ENCODE results near the gene SHISA7. TPM values are rescaled to one million over a fixed set of nuclear protein-coding genes. Genes with fewer than 3 reads are reported as not detected.
A peak's percentile ranks its signal among the peaks of the same experiment; 100 is the strongest.
"Not testable (repeated sequence)": the region's sequence is repeated elsewhere in the genome, so short reads cannot be mapped to it uniquely, and the experiment has no call there.

SHISA7 gene
- total and polyA plus RNA-seq, 2 experiments from 2014 or later = not detected

- Histone ChIP-seq H3K9ac (peak overlapping the region; percentile 98), H3K36me3 (ENCODE audit: low read depth) (peaks cover 8% of the 10 kb centered on the region; the same call in 1 of the 2 replicates), H3K9me3 (ENCODE audit: low read depth) (no peaks in the 10 kb centered on the region), H3F3A (ENCODE audit: insufficient read depth) (peaks cover 18% of the 10 kb centered on the region; the same call in 1 of the 2 replicates), H3K4me3 (peak overlapping the region; percentile 92), H3K4me2 (ENCODE audit: unreplicated experiment) (peak overlapping the region; percentile 63), H3K27me3 (replicated peaks; ENCODE audit: insufficient read depth) (no peaks in the 10 kb centered on the region), H3K27ac (peak overlapping the region; percentile 97), H4K20me1 (ENCODE audit: insufficient read depth) (no peaks in the 10 kb centered on the region; the same call in 1 of the 2 replicates), H2AFZ (no peak overlapping the region), H3K79me2 (ENCODE audit: insufficient read depth) (peaks cover 56% of the 10 kb centered on the region), H3K4me1 (ENCODE audit: insufficient read depth) (peaks cover 14% of the 10 kb centered on the region; the same call in 1 of the 2 replicates), H3K9me2 (ENCODE audit: insufficient read depth) (no peaks in the 10 kb centered on the region)
- TF ChIP-seq EZH2phosphoT487 (IDR thresholded peaks at IDR 0.05; ENCODE audit: insufficient read depth, low read depth) (no peak), EZH2 (IDR thresholded peaks at IDR 0.05; ENCODE audit: insufficient read depth, poor library complexity, severe bottlenecking) (no peak)
- WGBS, 2 experiments (ENCODE audit: low coverage in 1 of 2, low lambda C conversion rate in 2 of 2, missing lambda C conversion rate in 2 of 2) = 71 to 72% methylated on average over 13 to 14 of the region's 14 CpGs
- DNase-seq = peak; percentile 47
- in situ Hi-C loops (cut with MboI) = no loop called here
These were observed 36.8 kb downstream of the SHISA7 start for GRCh38 chr19:55406091-55406825.

GRCh38 chr19:55405638-55406037 is 37.5 kb downstream of the SHISA7 start:
- no peak overlapping the region for H2AFZ ChIP-seq
- peak overlapping the region; percentile 98 for H3K9ac ChIP-seq
- TF ChIP-seq EZH2 (IDR thresholded peaks at IDR 0.05; ENCODE audit: insufficient read depth, poor library complexity, severe bottlenecking) = no peak
- no peak for TF ChIP-seq EZH2phosphoT487 (IDR thresholded peaks at IDR 0.05; ENCODE audit: insufficient read depth, low read depth)
- WGBS, 2 experiments (ENCODE audit: low coverage in 1 of 2, low lambda C conversion rate in 2 of 2, missing lambda C conversion rate in 2 of 2) = 71 to 82% methylated on average over 5 of the region's 5 CpGs
- no peaks in the 10 kb centered on the region; the same call in 1 of the 2 replicates for H4K20me1 ChIP-seq (ENCODE audit: insufficient read depth)
- H3K4me2 ChIP-seq (ENCODE audit: unreplicated experiment) = peak overlapping the region; percentile 63
- H3K9me3 ChIP-seq (ENCODE audit: low read depth) = no peaks in the 10 kb centered on the region
- H3K36me3 ChIP-seq (ENCODE audit: low read depth) = peaks cover 8% of the 10 kb centered on the region; the same call in 1 of the 2 replicates
- peak overlapping the region; percentile 92 for H3K4me3 ChIP-seq
- no peak overlapping the region for H3K27ac ChIP-seq
- H3K27me3 ChIP-seq (replicated peaks; ENCODE audit: insufficient read depth) = no peaks in the 10 kb centered on the region
- peaks cover 56% of the 10 kb centered on the region for H3K79me2 ChIP-seq (ENCODE audit: insufficient read depth)
- peaks cover 21% of the 10 kb centered on the region for H3F3A ChIP-seq (ENCODE audit: insufficient read depth)
- no peak for DNase-seq
- peaks cover 14% of the 10 kb centered on the region; the same call in 1 of the 2 replicates for H3K4me1 ChIP-seq (ENCODE audit: insufficient read depth)
- in situ Hi-C loops (cut with MboI) = no loop called here
- no peaks in the 10 kb centered on the region for H3K9me2 ChIP-seq (ENCODE audit: insufficient read depth)

GRCh38 chr19:55402509-55402908 is 40.6 kb downstream of the SHISA7 start:
- Histone ChIP-seq H3K9me2 (ENCODE audit: insufficient read depth) (no peaks in the 10 kb centered on the region), H3K9ac (no peak overlapping the region), H3K79me2 (ENCODE audit: insufficient read depth) (peaks cover 56% of the 10 kb centered on the region), H3K4me1 (ENCODE audit: insufficient read depth) (peaks cover 11% of the 10 kb centered on the region; the same call in 1 of the 2 replicates), H3K27me3 (replicated peaks; ENCODE audit: insufficient read depth) (no peaks in the 10 kb centered on the region), H3K4me3 (no peak overlapping the region), H4K20me1 (ENCODE audit: insufficient read depth) (no peaks in the 10 kb centered on the region; the same call in 1 of the 2 replicates), H3K4me2 (ENCODE audit: unreplicated experiment) (no peak overlapping the region), H2AFZ (no peak overlapping the region), H3K9me3 (ENCODE audit: low read depth) (no peaks in the 10 kb centered on the region), H3K27ac (no peak overlapping the region), H3K36me3 (ENCODE audit: low read depth) (peaks cover 8% of the 10 kb centered on the region; the same call in 1 of the 2 replicates), H3F3A (ENCODE audit: insufficient read depth) (peaks cover 47% of the 10 kb centered on the region)
- no peak for TF ChIP-seq EZH2phosphoT487 (IDR thresholded peaks at IDR 0.05; ENCODE audit: insufficient read depth, low read depth)
- no peak for TF ChIP-seq EZH2 (IDR thresholded peaks at IDR 0.05; ENCODE audit: insufficient read depth, poor library complexity, severe bottlenecking)
- in situ Hi-C loops (cut with MboI) = no loop called here
- WGBS, 2 experiments (ENCODE audit: low coverage in 1 of 2, low lambda C conversion rate in 2 of 2, missing lambda C conversion rate in 2 of 2) = 95 to 100% methylated on average over 2 of the region's 2 CpGs
- DNase-seq = no peak

GRCh38 chr19:55401390-55401789 is 41.7 kb downstream of the SHISA7 start:
- H3K27me3 ChIP-seq (replicated peaks; ENCODE audit: insufficient read depth); H3K9me2 ChIP-seq (ENCODE audit: insufficient read depth); DNase-seq; H3K27ac ChIP-seq; H3K4me1 ChIP-seq (ENCODE audit: insufficient read depth); H2AFZ ChIP-seq; H3K9me3 ChIP-seq (ENCODE audit: low read depth); in situ Hi-C loops (cut with MboI); H3K4me3 ChIP-seq; H3K36me3 ChIP-seq (ENCODE audit: low read depth); H3K4me2 ChIP-seq (ENCODE audit: unreplicated experiment); H3K9ac ChIP-seq; H4K20me1 ChIP-seq (ENCODE audit: insufficient read depth): not testable (repeated sequence)
- Histone ChIP-seq H3K79me2 (ENCODE audit: insufficient read depth) (peaks cover 45% of the 10 kb centered on the region), H3F3A (ENCODE audit: insufficient read depth) (peaks cover 49% of the 10 kb centered on the region)
- 77 to 81% methylated on average over 5 to 18 of the region's 28 CpGs for WGBS, 2 experiments (ENCODE audit: low coverage in 1 of 2, low lambda C conversion rate in 2 of 2, missing lambda C conversion rate in 2 of 2)
